Urothelium cell line (cell line): ENCODE results near the gene NFIX.

Source experiments
- DNase-seq: peaks from one replicate; pipeline ENCODE4 v3.0.0; 2011; ENCODE audit warnings: low spot score, mixed read lengths
- FAIRE-seq: peaks from 2 replicates; lab custom pipeline; 2011; peaks lifted over from hg19 to GRCh38; lab: Jason Lieb, UNC

Gene NFIX

GRCh38 chr19:13069415-13070359 lies 74.4 kb downstream of the NFIX start:
- FAIRE-seq = no peak
- DNase-seq = no peak

- FAIRE-seq (no peak), DNase-seq (no peak)
Measured at GRCh38 chr19:13070425-13071140, 75.3 kb downstream of the NFIX start.

GRCh38 chr19:13071444-13072187 lies 76.3 kb downstream of the NFIX start:
- DNase-seq = no peak

GRCh38 chr19:13072188-13072908 lies 77.1 kb downstream of the NFIX start:
- DNase-seq = no peak
- FAIRE-seq = no peak

More at GRCh38 chr19:13071444-13072187, 76.3 kb downstream of the NFIX start:
- FAIRE-seq = no peak

- FAIRE-seq (no peak), DNase-seq (no peak)
Measured at GRCh38 chr19:13073263-13073662, 78.0 kb downstream of the NFIX start.

GRCh38 chr19:13074378-13074777 lies 79.1 kb downstream of the NFIX start:
- FAIRE-seq (no peak), DNase-seq (no peak)

GRCh38 chr19:13076320-13076719 lies 81.0 kb downstream of the NFIX start:
- DNase-seq (no peak), FAIRE-seq (no peak)

GRCh38 chr19:13076787-13077186 lies 81.5 kb downstream of the NFIX start:
- FAIRE-seq (no peak), DNase-seq (no peak)

- DNase-seq (no peak), FAIRE-seq (no peak)
Measured at GRCh38 chr19:13077240-13077639, 82.0 kb downstream of the NFIX start.

- FAIRE-seq = no peak
- DNase-seq = no peak
Measured at GRCh38 chr19:13078381-13078780, 83.1 kb downstream of the NFIX start.

- DNase-seq = no peak
- FAIRE-seq = no peak
Measured at GRCh38 chr19:13078897-13079541, 83.7 kb downstream of the NFIX start.

- DNase-seq = no peak
- FAIRE-seq = no peak
Measured at GRCh38 chr19:13079542-13079986, 84.3 kb downstream of the NFIX start.

GRCh38 chr19:13082192-13083007 lies 87.1 kb downstream of the NFIX start:
- DNase-seq = no peak
- no peak for FAIRE-seq

- FAIRE-seq = no peak
- no peak for DNase-seq
Measured at GRCh38 chr19:13083008-13083404, 87.7 kb downstream of the NFIX start.

- no peak for FAIRE-seq
- DNase-seq = no peak
Measured at GRCh38 chr19:13083627-13084026, 88.4 kb downstream of the NFIX start.

- no peak for DNase-seq
- FAIRE-seq = no peak
Measured at GRCh38 chr19:13085666-13086065, 90.4 kb downstream of the NFIX start.

- FAIRE-seq = no peak
Measured at GRCh38 chr19:13086341-13086740, 91.1 kb downstream of the NFIX start.

GRCh38 chr19:13087295-13087694 lies 92.0 kb downstream of the NFIX start:
- no peak for FAIRE-seq
- no peak for DNase-seq

More at GRCh38 chr19:13086341-13086740, 91.1 kb downstream of the NFIX start:
- DNase-seq = no peak
